ENCODE data around the gene GRM8.

GRM8 gene

DNA sequence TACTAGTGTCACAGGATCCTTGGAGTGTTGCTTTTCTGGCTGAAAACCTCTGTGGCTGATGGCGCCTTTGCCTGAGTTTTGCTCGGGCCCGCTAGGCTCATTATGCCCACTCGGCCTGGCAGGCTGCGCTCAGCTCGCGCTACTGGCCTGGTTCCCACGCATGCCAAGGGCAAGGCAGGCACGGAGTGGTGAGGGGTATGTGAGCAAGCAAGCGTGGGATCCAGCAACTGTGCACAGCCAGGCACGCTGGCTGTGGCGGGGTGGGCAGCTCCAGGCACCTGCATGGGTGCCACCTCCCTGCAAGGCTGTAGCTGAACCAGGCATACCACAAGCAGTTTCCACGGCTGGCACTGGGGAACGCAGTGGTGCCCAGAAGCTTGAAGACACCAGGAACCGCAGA, 562.6 kb downstream of the GRM8 start:
- no peaks in the 10 kb centered on the region; the same call in 1 of the 2 replicates for H3K9me3 ChIP-seq (ENCODE audit: insufficient read depth, low read depth, low read length)
- no peak for TF ChIP-seq EZH2phosphoT487 (IDR thresholded peaks at IDR 0.05; ENCODE audit: borderline replicate concordance)
- TF ChIP-seq, protein P1, sequence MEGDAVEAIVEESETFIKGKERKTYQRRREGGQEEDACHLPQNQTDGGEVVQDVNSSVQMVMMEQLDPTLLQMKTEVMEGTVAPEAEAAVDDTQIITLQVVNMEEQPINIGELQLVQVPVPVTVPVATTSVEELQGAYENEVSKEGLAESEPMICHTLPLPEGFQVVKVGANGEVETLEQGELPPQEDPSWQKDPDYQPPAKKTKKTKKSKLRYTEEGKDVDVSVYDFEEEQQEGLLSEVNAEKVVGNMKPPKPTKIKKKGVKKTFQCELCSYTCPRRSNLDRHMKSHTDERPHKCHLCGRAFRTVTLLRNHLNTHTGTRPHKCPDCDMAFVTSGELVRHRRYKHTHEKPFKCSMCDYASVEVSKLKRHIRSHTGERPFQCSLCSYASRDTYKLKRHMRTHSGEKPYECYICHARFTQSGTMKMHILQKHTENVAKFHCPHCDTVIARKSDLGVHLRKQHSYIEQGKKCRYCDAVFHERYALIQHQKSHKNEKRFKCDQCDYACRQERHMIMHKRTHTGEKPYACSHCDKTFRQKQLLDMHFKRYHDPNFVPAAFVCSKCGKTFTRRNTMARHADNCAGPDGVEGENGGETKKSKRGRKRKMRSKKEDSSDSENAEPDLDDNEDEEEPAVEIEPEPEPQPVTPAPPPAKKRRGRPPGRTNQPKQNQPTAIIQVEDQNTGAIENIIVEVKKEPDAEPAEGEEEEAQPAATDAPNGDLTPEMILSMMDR (conservative IDR thresholded peaks at IDR 0.05; ENCODE audit: low read length): no peak
- no peak overlapping the region for H3K4me2 ChIP-seq (ENCODE audit: low read depth, low read length, poor library complexity, severe bottlenecking)

DNA sequence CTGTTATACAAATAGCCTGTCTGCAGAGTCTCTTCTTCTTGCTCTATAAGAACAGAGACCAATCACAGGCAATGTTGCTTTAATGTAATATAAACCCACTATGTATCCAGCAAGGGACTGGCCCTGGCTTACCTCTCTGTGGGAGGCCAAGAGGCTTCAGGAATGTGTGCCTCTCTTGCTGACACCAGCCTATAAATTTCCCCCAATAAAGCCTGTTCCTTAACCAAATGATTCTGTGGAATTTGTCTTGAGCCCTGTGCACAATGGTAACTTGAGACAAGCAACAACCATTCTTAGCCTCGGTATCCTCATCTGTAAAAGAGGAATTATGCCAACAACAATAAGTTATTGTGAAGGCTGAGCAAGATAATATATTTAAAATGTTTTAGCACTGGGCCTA, 563.7 kb downstream of the GRM8 start:
- no peaks in the 10 kb centered on the region for H4K20me1 ChIP-seq (ENCODE audit: insufficient read depth, low read length, poor library complexity, severe bottlenecking)
- H3K4me3 ChIP-seq (ENCODE audit: low read length, poor library complexity, severe bottlenecking): no peak overlapping the region
- no peaks in the 10 kb centered on the region for H3F3A ChIP-seq (ENCODE audit: low read depth)
- H3K4me1 ChIP-seq (ENCODE audit: insufficient read depth, low read length, poor library complexity, severe bottlenecking): no peaks in the 10 kb centered on the region
- no peaks in the 10 kb centered on the region for H3K79me2 ChIP-seq (ENCODE audit: insufficient read depth, low read length)
- H3K27me3 ChIP-seq (ENCODE audit: insufficient read depth, low read length, poor library complexity, severe bottlenecking): no peaks in the 10 kb centered on the region
- H3K36me3 ChIP-seq (ENCODE audit: insufficient read depth, low read length): no peaks in the 10 kb centered on the region
- H3K9me3 ChIP-seq (ENCODE audit: insufficient read depth, low read depth, low read length): no peaks in the 10 kb centered on the region; the same call in 1 of the 2 replicates
- H2AFZ ChIP-seq (ENCODE audit: low read length): no peak overlapping the region
- no peak overlapping the region for H3K9ac ChIP-seq (ENCODE audit: low read depth, low read length, poor library complexity, severe bottlenecking)
- TF ChIP-seq, protein P1 (conservative IDR thresholded peaks at IDR 0.05; ENCODE audit: low read length): no peak
- no peak for TF ChIP-seq EZH2phosphoT487 (IDR thresholded peaks at IDR 0.05; ENCODE audit: borderline replicate concordance)
- no peak overlapping the region for H3K4me2 ChIP-seq (ENCODE audit: low read depth, low read length, poor library complexity, severe bottlenecking)
- H3K9me2 ChIP-seq (replicated peaks; ENCODE audit: low read depth, low read length): no peaks in the 10 kb centered on the region

More for the DNA sequence above, 562.6 kb downstream of the GRM8 start:
- no peak overlapping the region for H3K9ac ChIP-seq (ENCODE audit: low read depth, low read length, poor library complexity, severe bottlenecking)
- no peaks in the 10 kb centered on the region for H3F3A ChIP-seq (ENCODE audit: low read depth)
- H3K36me3 ChIP-seq (ENCODE audit: insufficient read depth, low read length): no peaks in the 10 kb centered on the region
- no peaks in the 10 kb centered on the region for H3K9me2 ChIP-seq (replicated peaks; ENCODE audit: low read depth, low read length)
- no peak overlapping the region for H2AFZ ChIP-seq (ENCODE audit: low read length)
- H3K79me2 ChIP-seq (ENCODE audit: insufficient read depth, low read length): no peaks in the 10 kb centered on the region
- H4K20me1 ChIP-seq (ENCODE audit: insufficient read depth, low read length, poor library complexity, severe bottlenecking): no peaks in the 10 kb centered on the region
- no peaks in the 10 kb centered on the region for H3K27me3 ChIP-seq (ENCODE audit: insufficient read depth, low read length, poor library complexity, severe bottlenecking)
- H3K4me3 ChIP-seq (ENCODE audit: low read length, poor library complexity, severe bottlenecking): no peak overlapping the region
- no peaks in the 10 kb centered on the region for H3K4me1 ChIP-seq (ENCODE audit: insufficient read depth, low read length, poor library complexity, severe bottlenecking)

DNA sequence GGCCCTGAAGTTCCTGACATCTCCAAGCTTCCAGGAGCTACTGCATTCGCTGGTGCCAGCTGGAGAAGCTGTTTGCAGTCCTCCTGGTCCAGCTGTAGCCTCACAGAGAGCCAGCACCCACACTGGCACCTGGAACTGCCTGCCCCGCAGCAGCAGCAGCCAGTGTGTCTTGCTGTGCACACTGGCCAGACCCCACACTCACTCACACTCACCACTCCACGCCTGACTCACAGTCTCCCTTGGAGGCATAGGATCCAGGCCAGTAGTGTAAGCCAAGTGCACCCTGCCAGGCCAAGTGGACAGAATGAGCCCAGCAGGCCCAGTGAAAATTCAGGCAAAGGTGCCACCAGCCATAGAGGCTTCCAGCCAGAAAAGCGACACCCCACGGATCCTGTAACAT, 566.3 kb downstream of the GRM8 start:
- no peaks in the 10 kb centered on the region for H3K36me3 ChIP-seq (ENCODE audit: insufficient read depth, low read length)
- no peak overlapping the region for H3K9ac ChIP-seq (ENCODE audit: low read depth, low read length, poor library complexity, severe bottlenecking)
- H3K79me2 ChIP-seq (ENCODE audit: insufficient read depth, low read length): no peaks in the 10 kb centered on the region
- H3K9me2 ChIP-seq (replicated peaks; ENCODE audit: low read depth, low read length): no peaks in the 10 kb centered on the region
- no peaks in the 10 kb centered on the region for H3F3A ChIP-seq (ENCODE audit: low read depth)
- no peaks in the 10 kb centered on the region for H3K27me3 ChIP-seq (ENCODE audit: insufficient read depth, low read length, poor library complexity, severe bottlenecking)
- no peak overlapping the region for H3K4me3 ChIP-seq (ENCODE audit: low read length, poor library complexity, severe bottlenecking)
- H3K4me2 ChIP-seq (ENCODE audit: low read depth, low read length, poor library complexity, severe bottlenecking): no peak overlapping the region
- no peaks in the 10 kb centered on the region for H3K4me1 ChIP-seq (ENCODE audit: insufficient read depth, low read length, poor library complexity, severe bottlenecking)
- H2AFZ ChIP-seq (ENCODE audit: low read length): no peak overlapping the region
- H4K20me1 ChIP-seq (ENCODE audit: insufficient read depth, low read length, poor library complexity, severe bottlenecking): no peaks in the 10 kb centered on the region
- TF ChIP-seq, protein P1 (conservative IDR thresholded peaks at IDR 0.05; ENCODE audit: low read length): no peak
- TF ChIP-seq EZH2phosphoT487 (IDR thresholded peaks at IDR 0.05; ENCODE audit: borderline replicate concordance): no peak
- no peaks in the 10 kb centered on the region; the same call in 1 of the 2 replicates for H3K9me3 ChIP-seq (ENCODE audit: insufficient read depth, low read depth, low read length)
